ENCODE data around the gene ZSCAN5B. TPM values are rescaled to one million over a fixed set of nuclear protein-coding genes. Genes with fewer than 3 reads are reported as not detected.

The ZSCAN5B gene
- total and polyA plus RNA-seq, 2 donors (not counting 1 experiment from before 2014, with no cell fraction given): not detected

- Histone ChIP-seq H4K20me1 (ENCODE audit: control insufficient read depth, insufficient read depth, low read length, poor library complexity, severe bottlenecking) (no peaks in the 10 kb centered on the region), H3K4me3 (ENCODE audit: control extremely low read depth in 1 of 5, extremely low read depth in 1 of 5, insufficient read depth in 1 of 5, low read depth in 2 of 5, low read length in 4 of 5) (no peak overlapping the region), H3K36me3 (replicated peaks in 1 of 2; ENCODE audit: control extremely low read depth in 1 of 2, control insufficient read depth in 1 of 2, extremely low read depth in 1 of 2, insufficient read depth in 2 of 2, low read length in 1 of 2) (peaks cover 0 to 16% of the 10 kb centered on the region in 2 experiments), H3K79me2 (ENCODE audit: control insufficient read depth, insufficient read depth, low read length) (no peaks in the 10 kb centered on the region), H3K27ac (ENCODE audit: low read length in 2 of 2) (no peak overlapping the region), H3K4me2 (replicated peaks; ENCODE audit: low read depth, low read length, poor library complexity, severe bottlenecking) (no peak overlapping the region), H3K27me3 (replicated peaks in 1 of 4; ENCODE audit: control extremely low read depth in 1 of 4, control insufficient read depth in 3 of 4, insufficient read depth in 4 of 4, low read length in 3 of 4) (no peaks in the 10 kb centered on the region), H3K9me3 (ENCODE audit: control extremely low read depth in 1 of 3, control insufficient read depth in 2 of 3, insufficient read depth in 1 of 3, low read length in 2 of 3) (no peaks in the 10 kb centered on the region), H3K4me1 (ENCODE audit: control insufficient read depth in 2 of 2, insufficient read depth in 2 of 2, low read length in 2 of 2) (no peaks in the 10 kb centered on the region), H3K9ac (ENCODE audit: low read length) (no peak overlapping the region), H2AFZ (ENCODE audit: insufficient read depth, low read depth, low read length, poor library complexity, severe bottlenecking) (no peak overlapping the region)
- Mint-ChIP-seq H3K27ac (no peak overlapping the region), H3K9me3 (ENCODE audit: insufficient read depth) (no peaks in the 10 kb centered on the region), H3K4me3 (no peak overlapping the region), H3K27me3 (peaks cover 6% of the 10 kb centered on the region), H3K4me1 (peaks cover 2% of the 10 kb centered on the region)
- intact Hi-C loops (cut with micrococcal nuclease): no loop called here
- no peak for DNase-seq
- ChIA-PET CTCF (interaction anchor here (0.9 to 1.0 kb wide), 2 partner anchors 87 to 172 kb away, joined by 3 read pairs; no protein-coding TSS in a partner anchor), POLR2A (no interaction called here)
- TF ChIP-seq CTCF (IDR thresholded peaks at IDR 0.05) (no peak), EZH2 (IDR thresholded peaks at IDR 0.05; ENCODE audit: borderline replicate concordance, insufficient read depth, low read depth, low read length, poor library complexity, severe bottlenecking) (no peak)
- 97% methylated on average over 11 of the region's 11 CpGs for WGBS (ENCODE audit: insufficient coverage)
- no peak for ATAC-seq (ENCODE audit: low read depth)
Measured at GRCh38 chr19:56161534-56161933, 36.0 kb downstream of the ZSCAN5B start.

- H3K27ac ChIP-seq (ENCODE audit: low read length in 2 of 2): no peak overlapping the region
- intact Hi-C loops (cut with micrococcal nuclease): no loop called here
- no peak overlapping the region for H3K27ac Mint-ChIP-seq
- no peaks in the 10 kb centered on the region for H3K4me1 ChIP-seq (ENCODE audit: control insufficient read depth in 2 of 2, insufficient read depth in 2 of 2, low read length in 2 of 2)
- peaks cover 2% of the 10 kb centered on the region for H3K4me1 Mint-ChIP-seq
- H3K4me3 ChIP-seq (ENCODE audit: control extremely low read depth in 1 of 5, extremely low read depth in 1 of 5, insufficient read depth in 1 of 5, low read depth in 2 of 5, low read length in 4 of 5): no peak overlapping the region
- ChIA-PET POLR2A (no interaction called here), CTCF (interaction anchor here (1.0 kb wide), 1 partner anchor 55 kb away, joined by 5 read pairs; no protein-coding TSS in a partner anchor)
- H3K27me3 Mint-ChIP-seq: peaks cover 3% of the 10 kb centered on the region
- H3K36me3 ChIP-seq (replicated peaks in 1 of 2; ENCODE audit: control extremely low read depth in 1 of 2, control insufficient read depth in 1 of 2, extremely low read depth in 1 of 2, insufficient read depth in 2 of 2, low read length in 1 of 2): peaks cover 0 to 28% of the 10 kb centered on the region in 2 experiments
- no peak for TF ChIP-seq EZH2 (IDR thresholded peaks at IDR 0.05; ENCODE audit: borderline replicate concordance, insufficient read depth, low read depth, low read length, poor library complexity, severe bottlenecking)
- TF ChIP-seq CTCF (IDR thresholded peaks at IDR 0.05): no peak
- H3K4me3 Mint-ChIP-seq: no peak overlapping the region
- no peaks in the 10 kb centered on the region for H3K9me3 Mint-ChIP-seq (ENCODE audit: insufficient read depth)
- over 99% methylated on average over 67 of the region's 69 CpGs for WGBS (ENCODE audit: insufficient coverage)
- no peaks in the 10 kb centered on the region for H3K79me2 ChIP-seq (ENCODE audit: control insufficient read depth, insufficient read depth, low read length)
- no peak overlapping the region for H3K4me2 ChIP-seq (replicated peaks; ENCODE audit: low read depth, low read length, poor library complexity, severe bottlenecking)
- no peak overlapping the region for H3K9ac ChIP-seq (ENCODE audit: low read length)
- ATAC-seq (ENCODE audit: low read depth) (no peak), DNase-seq (no peak)
- H2AFZ ChIP-seq (ENCODE audit: insufficient read depth, low read depth, low read length, poor library complexity, severe bottlenecking): no peak overlapping the region
- no peaks in the 10 kb centered on the region for H3K27me3 ChIP-seq (replicated peaks in 1 of 4; ENCODE audit: control extremely low read depth in 1 of 4, control insufficient read depth in 3 of 4, insufficient read depth in 4 of 4, low read length in 3 of 4)
- no peaks in the 10 kb centered on the region for H3K9me3 ChIP-seq (ENCODE audit: control extremely low read depth in 1 of 3, control insufficient read depth in 2 of 3, insufficient read depth in 1 of 3, low read length in 2 of 3)
- no peaks in the 10 kb centered on the region for H4K20me1 ChIP-seq (ENCODE audit: control insufficient read depth, insufficient read depth, low read length, poor library complexity, severe bottlenecking)
Measured at GRCh38 chr19:56159622-56160271, 37.8 kb downstream of the ZSCAN5B start.

Data from B cell (primary cell).